Fibroblast of mammary gland (primary cell): Measurements from ENCODE around the gene ACER1.

Experiments used
- DNase-seq: peaks from one replicate; pipeline ENCODE4 v3.0.0-alpha.2; 2010; ENCODE audit warnings: low read depth
- H3K4me3 ChIP-seq: 2 replicates; pipeline ENCODE4 v1.5.1; 2011; ENCODE audit warnings: low read depth, mild to moderate bottlenecking, low read length, moderate library complexity; ENCODE audit not compliant: control insufficient read depth
- CTCF ChIP-seq: conservative IDR thresholded peaks from 2 replicates; pipeline ENCODE4 v1.5.1; 2011; ENCODE audit warnings: low read depth, low read length, inconsistent platforms; ENCODE audit not compliant: control insufficient read depth, insufficient read depth

Gene ACER1

GRCh38 chr19:6272913-6273600 lies 60.4 kb downstream of the ACER1 start:
- TF ChIP-seq CTCF: no peak
- DNase-seq: no peak
- H3K4me3 ChIP-seq: peak overlapping the region; percentile 25

- peak; percentile 17 for DNase-seq
- no peak for TF ChIP-seq CTCF
- no peak overlapping the region for H3K4me3 ChIP-seq
Observed at GRCh38 chr19:6272411-6272791, 61.0 kb downstream of the ACER1 start.

- peak overlapping the region; percentile 9 for H3K4me3 ChIP-seq
- DNase-seq: peak; percentile 67
- TF ChIP-seq CTCF: no peak
Observed at GRCh38 chr19:6271721-6272410, 61.5 kb downstream of the ACER1 start.

GRCh38 chr19:6271251-6271650 lies 62.2 kb downstream of the ACER1 start:
- peak; percentile 57 for DNase-seq
- no peak overlapping the region for H3K4me3 ChIP-seq

GRCh38 chr19:6270822-6271221 lies 62.6 kb downstream of the ACER1 start:
- no peak for TF ChIP-seq CTCF
- no peak for DNase-seq
- H3K4me3 ChIP-seq: no peak overlapping the region

More at GRCh38 chr19:6271251-6271650, 62.2 kb downstream of the ACER1 start:
- peak; percentile 34 for TF ChIP-seq CTCF

- H3K4me3 ChIP-seq: no peak overlapping the region
- TF ChIP-seq CTCF: no peak
- no peak for DNase-seq
Observed at GRCh38 chr19:6270076-6270745, 63.2 kb downstream of the ACER1 start.
